Epithelial cell of prostate (primary cell): ENCODE data around the gene GAS5.

Experiments used
- DNase-seq: peaks from one replicate; pipeline ENCODE4 v3.0.0-alpha.2; 2011; ENCODE audit warnings: low read depth, low spot score
- H3K27ac ChIP-seq: fragments of 450-650 bp; 2 replicates; pipeline ENCODE4 v1.5.1; 2017; ENCODE audit warnings: mild to moderate bottlenecking

The GAS5 gene

GRCh38 chr1:173852105-173852504, 15.7 kb downstream of the GAS5 start:
- peak overlapping the region; percentile 63 for H3K27ac ChIP-seq
- DNase-seq, result no peak

GRCh38 chr1:173832748-173833147, 35.0 kb downstream of the GAS5 start:
- DNase-seq, result no peak
- H3K27ac ChIP-seq, result no peak overlapping the region

- no peak for DNase-seq
- H3K27ac ChIP-seq, result no peak overlapping the region
Measured at GRCh38 chr1:173827611-173828010, 40.2 kb downstream of the GAS5 start.

GRCh38 chr1:173824315-173825081, 43.3 kb downstream of the GAS5 start, which contains the start of the genes CENPL and DARS2:
Gene CENPL (minus strand): TSS chr1:173824883. CDS start chr1:173811299, 13,584 bp downstream.
Gene DARS2 (plus strand): TSS chr1:173824673. CDS start chr1:173825230, 557 bp downstream.
- DNase-seq, result peak; percentile 91
- peak within 1 kb of the TSS; percentile 91 for H3K27ac ChIP-seq

GRCh38 chr1:173823781-173824314, 43.9 kb downstream of the GAS5 start:
- peak overlapping the region; percentile 91 for H3K27ac ChIP-seq
- no peak for DNase-seq

- DNase-seq, result no peak
- H3K27ac ChIP-seq, result no peak overlapping the region
Measured at GRCh38 chr1:173821680-173822079, 46.1 kb downstream of the GAS5 start.

- no peak overlapping the region for H3K27ac ChIP-seq
Measured at GRCh38 chr1:173818459-173818858, 49.3 kb downstream of the GAS5 start.

More at GRCh38 chr1:173818459-173818858, 49.3 kb downstream of the GAS5 start:
- DNase-seq, result no peak
